H9 (cell line): ENCODE results near the gene SH3GL1. TPM values are rescaled to one million over a fixed set of nuclear protein-coding genes. Genes with fewer than 3 reads are reported as not detected.

Experiments used
- DNase-seq: peaks from one replicate; pipeline ENCODE4 v3.0.0-alpha.2; 2017
- H2AFZ ChIP-seq: one replicate; pipeline ENCODE4 v1.6.1; 2013; ENCODE audit warnings: mild to moderate bottlenecking, low read length, control low read depth, moderate library complexity
- H2AK5ac ChIP-seq: 2 replicates; pipeline ENCODE4 v1.6.1; 2013; ENCODE audit warnings: low read length, control low read depth, mixed read lengths; ENCODE audit not compliant: insufficient read length
- H2BK120ac ChIP-seq: one replicate; pipeline ENCODE4 v1.6.1; 2013; ENCODE audit warnings: low read depth, mild to moderate bottlenecking, low read length, control low read depth, inconsistent platforms; ENCODE audit not compliant: poor library complexity, severe bottlenecking
- H2BK12ac ChIP-seq: 2 replicates; pipeline ENCODE4 v1.6.1; 2013; ENCODE audit warnings: low read length, control low read depth, mixed read lengths, low read depth; ENCODE audit not compliant: insufficient read length
- H2BK15ac ChIP-seq: 2 replicates; pipeline ENCODE4 v1.6.1; 2013; ENCODE audit warnings: low read depth, low read length, control low read depth
- H2BK20ac ChIP-seq: one replicate; pipeline ENCODE4 v1.6.1; 2013; ENCODE audit warnings: low read depth, mild to moderate bottlenecking, low read length, control low read depth, inconsistent platforms; ENCODE audit not compliant: poor library complexity, severe bottlenecking
- H2BK5ac ChIP-seq: 2 replicates; pipeline ENCODE4 v1.6.1; 2013; ENCODE audit warnings: low read length, control low read depth, mixed read lengths; ENCODE audit not compliant: insufficient read length
- H3K14ac ChIP-seq: 2 replicates; pipeline ENCODE4 v1.6.1; 2013; ENCODE audit warnings: low read length, control low read depth; ENCODE audit not compliant: insufficient read depth
- H3K18ac ChIP-seq: 2 replicates; pipeline ENCODE4 v1.6.1; 2013; ENCODE audit warnings: low read depth, mild to moderate bottlenecking, mixed read lengths, low read length, control low read depth; ENCODE audit not compliant: insufficient read length
- H3K23ac ChIP-seq: 2 replicates; pipeline ENCODE4 v1.6.1; 2013; ENCODE audit warnings: low read length, control low read depth, mixed read lengths, low read depth; ENCODE audit not compliant: insufficient read length
- H3K23me2 ChIP-seq: 2 replicates; pipeline ENCODE4 v1.6.1; 2013; ENCODE audit warnings: low read depth, mild to moderate bottlenecking, mixed read lengths, low read length, control low read depth; ENCODE audit not compliant: insufficient read length, poor library complexity, severe bottlenecking
- H3K27ac ChIP-seq: 2 replicates; pipeline ENCODE4 v1.5.1; 2013; ENCODE audit warnings: low read length, control low read depth, mixed read lengths, low read depth; ENCODE audit not compliant: insufficient read length
- H3K27me3 ChIP-seq: 2 replicates; pipeline ENCODE4 v1.6.1; 2013; ENCODE audit warnings: low read length, control low read depth, inconsistent platforms; ENCODE audit not compliant: insufficient read depth
- H3K4ac ChIP-seq: 2 replicates; pipeline ENCODE4 v1.6.1; 2013; ENCODE audit warnings: low read depth, mild to moderate bottlenecking, control low read depth, inconsistent platforms, low read length, moderate library complexity
- H3K4me1 ChIP-seq: 2 replicates; pipeline ENCODE4 v1.6.1; 2013; ENCODE audit warnings: low read length, control low read depth, inconsistent platforms; ENCODE audit not compliant: insufficient read depth
- H3K4me2 ChIP-seq: 2 replicates; pipeline ENCODE4 v1.6.1; 2013; ENCODE audit warnings: low read length, control low read depth, mixed read lengths; ENCODE audit not compliant: insufficient read length, insufficient read depth
- H3K56ac ChIP-seq: 2 replicates; pipeline ENCODE4 v1.6.1; 2013; ENCODE audit warnings: low read depth, mild to moderate bottlenecking, mixed read lengths, low read length, control low read depth; ENCODE audit not compliant: insufficient read length
- H3K79me1 ChIP-seq: 2 replicates; pipeline ENCODE4 v1.6.1; 2013; ENCODE audit warnings: low read depth, mild to moderate bottlenecking, moderate library complexity, low read length, control low read depth, inconsistent platforms; ENCODE audit not compliant: insufficient read depth, poor library complexity, severe bottlenecking
- H3K79me2 ChIP-seq: 2 replicates; pipeline ENCODE4 v1.6.1; 2013; ENCODE audit warnings: low read length, control low read depth, inconsistent platforms; ENCODE audit not compliant: insufficient read depth
- H3K9ac ChIP-seq: 2 replicates; pipeline ENCODE4 v1.6.1; 2013; ENCODE audit warnings: low read length, control low read depth, mixed read lengths; ENCODE audit not compliant: insufficient read length; ENCODE audit errors: extremely low read depth
- H3K9me3 ChIP-seq: one replicate; pipeline ENCODE4 v1.6.1; 2013; ENCODE audit warnings: low read depth, low read length, inconsistent platforms; ENCODE audit not compliant: control insufficient read depth
- H3T11ph ChIP-seq: one replicate; pipeline ENCODE4 v1.6.1; 2013; ENCODE audit warnings: mild to moderate bottlenecking, low read length, control low read depth, inconsistent platforms
- H4K20me1 ChIP-seq: one replicate; pipeline ENCODE4 v1.6.1; 2013; ENCODE audit not compliant: control insufficient read depth, insufficient read length, insufficient read depth
- H4K5ac ChIP-seq: 2 replicates; pipeline ENCODE4 v1.6.1; 2013; ENCODE audit warnings: low read depth, mild to moderate bottlenecking, mixed read lengths, low read length, control low read depth; ENCODE audit not compliant: insufficient read length
- H4K8ac ChIP-seq: replicated peaks from 2 replicates; pipeline ENCODE4 v1.6.1; 2013; ENCODE audit warnings: low read length, control low read depth, mixed read lengths, low read depth; ENCODE audit not compliant: insufficient read length
- H4K91ac ChIP-seq: 2 replicates; pipeline ENCODE4 v1.6.1; 2013; ENCODE audit warnings: low read depth, mild to moderate bottlenecking, moderate library complexity, mixed read lengths, low read length, control low read depth; ENCODE audit not compliant: insufficient read length
- H3K27ac Mint-ChIP-seq, 3 experiments: 2 replicates in 2 of 3; 3 replicates in 1 of 3; pipeline ENCODE4 v1.8.0; 2020 to 2021; ENCODE audit warnings: mixed read lengths in 3 of 3, mild to moderate bottlenecking in 1 of 3, moderate library complexity in 1 of 3
- H3K27me3 Mint-ChIP-seq: 2 replicates; pipeline ENCODE4 v1.8.0; 2021; ENCODE audit warnings: low read depth, mild to moderate bottlenecking, moderate library complexity, mixed read lengths
- H3K36me3 Mint-ChIP-seq, 3 experiments: 2 replicates in 2 of 3; 3 replicates in 1 of 3; pipeline ENCODE4 v1.8.0; 2020 to 2021; ENCODE audit warnings: low read depth in 3 of 3, mixed read lengths in 3 of 3; ENCODE audit not compliant: insufficient read depth in 1 of 3
- H3K4me1 Mint-ChIP-seq, 2 experiments: 2 replicates each; pipeline ENCODE4 v1.8.0; 2020; ENCODE audit warnings: mixed read lengths in 2 of 2
- H3K4me3 Mint-ChIP-seq, 2 experiments: 2 replicates in 1 of 2; 3 replicates in 1 of 2; pipeline ENCODE4 v1.8.0; 2020 to 2021; ENCODE audit warnings: mild to moderate bottlenecking in 2 of 2, mixed read lengths in 2 of 2, moderate library complexity in 1 of 2
- H3K9me3 Mint-ChIP-seq, 2 experiments: 2 replicates in 1 of 2; 3 replicates in 1 of 2; pipeline ENCODE4 v1.8.0; 2020; ENCODE audit warnings: mild to moderate bottlenecking in 2 of 2, mixed read lengths in 2 of 2, moderate library complexity in 1 of 2
- WGBS: extraction: QIAGEN DNeasy Blood & Tissue Kit; methylation state at CpG from one replicate; pipeline ENCODE4 v1.1.7; 2013; ENCODE audit warnings: missing lambda C conversion rate, low lambda C conversion rate, mixed read lengths; ENCODE audit not compliant: insufficient read length; ENCODE audit errors: extremely low coverage; 5-methylcytosine and 5-hydroxymethylcytosine counted together
- total RNA-seq: library from RNA; stranded (reverse); gene quantifications from 2 replicates; pipeline ENCODE4 v1.2.1, GENCODE V29; 2021
- TF ChIP-seq, protein P1 (sequence below): fragments of 200-600 bp; sonication (generic); conservative IDR thresholded peaks from 3 replicates; pipeline ENCODE4 v1.8.0; 2021; ENCODE audit warnings: antibody characterized with exemption, mild to moderate bottlenecking

SH3GL1 gene
- total RNA-seq, 1 experiment from 2014 or later, result 85.5 TPM

DNA sequence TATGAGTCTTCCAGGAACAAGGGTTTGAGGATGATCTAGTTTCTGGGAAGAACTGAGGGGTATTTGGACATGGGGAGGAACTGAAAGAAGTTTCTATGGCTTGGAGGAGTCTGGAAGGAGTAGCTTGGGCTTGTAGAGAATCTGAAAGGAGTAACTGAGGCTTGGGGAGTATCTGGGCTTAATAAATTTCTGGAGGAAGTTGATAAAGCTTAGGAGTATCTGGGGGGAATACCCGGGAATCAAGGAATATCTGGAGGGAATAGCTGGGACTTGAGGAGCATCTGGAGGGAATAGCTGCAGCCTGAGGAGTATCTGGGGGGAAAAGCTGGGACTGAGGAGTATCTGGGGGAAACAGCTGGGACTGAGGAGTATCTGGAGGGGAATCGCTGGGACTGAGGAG is 79.9 kb downstream of the SH3GL1 start:
- Histone ChIP-seq H2AFZ (no peak overlapping the region), H3K4me1 (no peaks in the 10 kb centered on the region), H3K23ac (no peak overlapping the region), H2BK15ac (no peak overlapping the region), H3K14ac (no peak overlapping the region), H2BK120ac (no peak overlapping the region), H3K27me3 (no peaks in the 10 kb centered on the region), H2AK5ac (no peak overlapping the region), H4K5ac (no peak overlapping the region), H3K4me2 (no peak overlapping the region), H3K27ac (no peak overlapping the region), H2BK20ac (no peak overlapping the region), H3K9ac (no peak overlapping the region), H3K23me2 (no peaks in the 10 kb centered on the region), H3T11ph (no peak overlapping the region), H3K18ac (no peak overlapping the region), H3K9me3 (no peaks in the 10 kb centered on the region), H3K79me1 (no peaks in the 10 kb centered on the region), H3K4ac (no peak overlapping the region), H4K91ac (no peak overlapping the region), H2BK5ac (no peak overlapping the region), H4K20me1 (no peaks in the 10 kb centered on the region), H3K79me2 (no peaks in the 10 kb centered on the region), H3K56ac (no peak overlapping the region), H2BK12ac (no peak overlapping the region), H4K8ac (no peak overlapping the region)
- no peak overlapping the region for H3K4me3 Mint-ChIP-seq
- no CpG with 5 or more reads among the region's 2 CpGs for WGBS
- no peak for DNase-seq
- H3K36me3 Mint-ChIP-seq, result peaks cover 50 to 71% (median 56%) of the 10 kb centered on the region in 3 experiments
- TF ChIP-seq, protein P1, sequence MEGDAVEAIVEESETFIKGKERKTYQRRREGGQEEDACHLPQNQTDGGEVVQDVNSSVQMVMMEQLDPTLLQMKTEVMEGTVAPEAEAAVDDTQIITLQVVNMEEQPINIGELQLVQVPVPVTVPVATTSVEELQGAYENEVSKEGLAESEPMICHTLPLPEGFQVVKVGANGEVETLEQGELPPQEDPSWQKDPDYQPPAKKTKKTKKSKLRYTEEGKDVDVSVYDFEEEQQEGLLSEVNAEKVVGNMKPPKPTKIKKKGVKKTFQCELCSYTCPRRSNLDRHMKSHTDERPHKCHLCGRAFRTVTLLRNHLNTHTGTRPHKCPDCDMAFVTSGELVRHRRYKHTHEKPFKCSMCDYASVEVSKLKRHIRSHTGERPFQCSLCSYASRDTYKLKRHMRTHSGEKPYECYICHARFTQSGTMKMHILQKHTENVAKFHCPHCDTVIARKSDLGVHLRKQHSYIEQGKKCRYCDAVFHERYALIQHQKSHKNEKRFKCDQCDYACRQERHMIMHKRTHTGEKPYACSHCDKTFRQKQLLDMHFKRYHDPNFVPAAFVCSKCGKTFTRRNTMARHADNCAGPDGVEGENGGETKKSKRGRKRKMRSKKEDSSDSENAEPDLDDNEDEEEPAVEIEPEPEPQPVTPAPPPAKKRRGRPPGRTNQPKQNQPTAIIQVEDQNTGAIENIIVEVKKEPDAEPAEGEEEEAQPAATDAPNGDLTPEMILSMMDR, result no peak
- no peaks in the 10 kb centered on the region; the same call in none of the 2 replicates for H3K27me3 Mint-ChIP-seq
- H3K4me1 Mint-ChIP-seq, result no peaks in the 10 kb centered on the region
- 0 out of 7 replicates have a peak overlapping the region, but pooled peaks of 1 of the 3 experiments have one; percentile 40 for H3K27ac Mint-ChIP-seq
- H3K9me3 Mint-ChIP-seq, result peaks cover 31% of the 10 kb centered on the region in 2 experiments
